Nephron progenitor cell (in vitro differentiated cells): ENCODE measurements around the gene TARDBP.
"Not testable (repeated sequence)": the region's sequence is repeated elsewhere in the genome, so short reads cannot be mapped to it uniquely, and the experiment has no call there.

Source experiments
- DNase-seq: peaks from one replicate; pipeline ENCODE4 v3.0.0; 2021
- H3K27ac Mint-ChIP-seq: 2 replicates; pipeline ENCODE4 v1.8.0; 2021; ENCODE audit warnings: mild to moderate bottlenecking, moderate library complexity, mixed read lengths
- H3K27me3 Mint-ChIP-seq: 2 replicates; pipeline ENCODE4 v1.8.0; 2021; ENCODE audit warnings: mild to moderate bottlenecking, low read depth, mixed read lengths; ENCODE audit not compliant: poor library complexity
- H3K36me3 Mint-ChIP-seq: 2 replicates; pipeline ENCODE4 v1.8.0; 2021; ENCODE audit warnings: low read depth, mixed read lengths
- H3K4me1 Mint-ChIP-seq: 2 replicates; pipeline ENCODE4 v1.8.0; 2021; ENCODE audit warnings: mixed read lengths
- H3K4me3 Mint-ChIP-seq: 2 replicates; pipeline ENCODE4 v1.8.0; 2021; ENCODE audit warnings: mild to moderate bottlenecking, moderate library complexity, mixed read lengths
- H3K9me3 Mint-ChIP-seq: 2 replicates; pipeline ENCODE4 v1.8.0; 2021; ENCODE audit warnings: mild to moderate bottlenecking, moderate library complexity, mixed read lengths
- CTCF ChIP-seq: fragments of 200-600 bp; sonication (generic); IDR thresholded peaks from 2 replicates; pipeline ENCODE4 v1.5.0; 2021; ENCODE audit warnings: antibody characterized with exemption

Gene TARDBP

GRCh38 chr1:11071463-11072215 lies 59.2 kb downstream of the TARDBP start:
- Mint-ChIP-seq H3K4me3 (no peak overlapping the region), H3K36me3 (peaks cover 74% of the 10 kb centered on the region), H3K9me3 (no peaks in the 10 kb centered on the region), H3K27ac (peak overlapping the region; percentile 94), H3K27me3 (no peaks in the 10 kb centered on the region), H3K4me1 (peaks cover 6% of the 10 kb centered on the region)
- DNase-seq = no peak
- no peak for TF ChIP-seq CTCF

GRCh38 chr1:11072216-11072917 lies 59.9 kb downstream of the TARDBP start:
- Mint-ChIP-seq H3K36me3 (peaks cover 74% of the 10 kb centered on the region), H3K27ac (no peak overlapping the region), H3K4me3 (no peak overlapping the region)

GRCh38 chr1:11073398-11073797 lies 60.9 kb downstream of the TARDBP start:
- H3K4me1 Mint-ChIP-seq, H3K27me3 Mint-ChIP-seq, H3K4me3 Mint-ChIP-seq, H3K27ac Mint-ChIP-seq, DNase-seq, H3K9me3 Mint-ChIP-seq: not testable (repeated sequence)
- H3K36me3 Mint-ChIP-seq = peaks cover 70% of the 10 kb centered on the region

More at GRCh38 chr1:11072216-11072917, 59.9 kb downstream of the TARDBP start:
- no peak for DNase-seq
- no peak for TF ChIP-seq CTCF
- Mint-ChIP-seq H3K9me3 (no peaks in the 10 kb centered on the region), H3K4me1 (peaks cover 6% of the 10 kb centered on the region), H3K27me3 (no peaks in the 10 kb centered on the region)
